Memory B cell (primary cell): ENCODE results near the gene NFKB1.

Source experiments
- ATAC-seq: fragments of 150-1000 bp; cut with Tn5 transposase; 2 replicates; pipeline ENCODE4 v1.10.0; 2021; ENCODE audit warnings: low read depth, mild to moderate bottlenecking, moderate library complexity
- DNase-seq, 2 donors: peaks; one replicate each; pipeline ENCODE4 v3.0.0; 2022; ENCODE audit warnings: low spot score in 2 of 2
- H3K27ac Mint-ChIP-seq: one replicate; pipeline ENCODE4 v1.8.0; 2022; ENCODE audit warnings: mild to moderate bottlenecking, moderate library complexity, mixed read lengths
- H3K27me3 Mint-ChIP-seq: one replicate; pipeline ENCODE4 v1.8.0; 2022; ENCODE audit warnings: mixed read lengths
- H3K36me3 Mint-ChIP-seq: one replicate; pipeline ENCODE4 v1.8.0; 2022; ENCODE audit warnings: mild to moderate bottlenecking, mixed read lengths
- H3K4me1 Mint-ChIP-seq: one replicate; pipeline ENCODE4 v1.8.0; 2022; ENCODE audit warnings: mixed read lengths
- H3K4me3 Mint-ChIP-seq: one replicate; pipeline ENCODE4 v1.8.0; 2022; ENCODE audit warnings: mild to moderate bottlenecking, moderate library complexity, mixed read lengths
- H3K9me3 Mint-ChIP-seq: one replicate; pipeline ENCODE4 v1.8.0; 2022; ENCODE audit warnings: mixed read lengths

The NFKB1 gene

DNA sequence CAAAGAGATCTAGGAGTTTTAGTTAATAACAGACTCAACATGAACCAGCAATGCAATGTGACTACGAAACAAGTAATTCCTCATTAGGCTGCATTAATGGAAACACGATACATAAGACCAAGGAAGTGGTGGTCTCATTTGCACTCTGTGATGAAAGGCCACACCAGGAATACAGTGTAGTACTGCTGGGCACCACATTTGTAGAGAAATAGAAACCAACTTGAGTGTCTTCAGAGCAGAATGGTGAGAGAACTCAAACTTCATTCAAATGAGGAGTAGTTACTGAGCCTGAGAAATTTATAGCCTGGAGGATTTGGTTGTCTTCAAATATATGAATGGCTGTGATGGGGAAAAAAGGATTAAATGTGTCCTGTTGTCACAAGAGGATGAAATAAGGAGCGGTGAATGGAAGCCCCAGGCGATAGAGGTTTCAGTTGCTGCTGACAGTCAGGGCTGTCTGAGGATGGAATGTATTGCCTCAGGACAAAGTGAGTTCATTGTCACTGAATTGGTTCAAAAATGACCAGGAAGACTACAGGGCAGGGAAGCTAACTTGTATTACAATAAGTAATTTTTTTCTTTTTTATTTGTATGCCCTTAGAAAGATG is 50.9 kb downstream of the NFKB1 start:
- Mint-ChIP-seq H3K27ac (peak overlapping the region; percentile 86), H3K27me3 (no peaks in the 10 kb centered on the region), H3K36me3 (peaks cover 17% of the 10 kb centered on the region), H3K9me3 (no peaks in the 10 kb centered on the region), H3K4me1 (peaks cover 21% of the 10 kb centered on the region), H3K4me3 (no peak overlapping the region)
- ATAC-seq (peak; percentile 23), DNase-seq (no peak)

DNA sequence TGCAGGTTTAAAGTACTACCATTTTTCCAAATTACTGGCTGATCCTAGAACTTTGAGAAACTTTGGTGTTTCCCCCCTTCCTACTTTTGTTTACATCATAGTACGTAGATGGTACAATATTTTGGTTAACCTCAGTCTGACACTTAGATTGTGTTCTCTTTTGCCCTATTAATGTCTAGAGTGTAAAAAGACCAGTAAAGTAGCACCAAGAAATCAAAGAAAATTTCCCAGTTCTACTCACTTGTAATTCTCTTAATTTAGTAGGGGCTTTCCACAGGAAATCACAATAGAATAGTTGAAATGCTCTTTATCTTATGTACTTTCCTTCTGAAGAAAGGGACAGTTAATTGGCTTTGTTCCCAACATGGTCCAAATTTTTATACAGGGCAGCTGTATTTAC is 51.6 kb downstream of the NFKB1 start:
- H3K4me1 Mint-ChIP-seq, result peaks cover 21% of the 10 kb centered on the region

DNA sequence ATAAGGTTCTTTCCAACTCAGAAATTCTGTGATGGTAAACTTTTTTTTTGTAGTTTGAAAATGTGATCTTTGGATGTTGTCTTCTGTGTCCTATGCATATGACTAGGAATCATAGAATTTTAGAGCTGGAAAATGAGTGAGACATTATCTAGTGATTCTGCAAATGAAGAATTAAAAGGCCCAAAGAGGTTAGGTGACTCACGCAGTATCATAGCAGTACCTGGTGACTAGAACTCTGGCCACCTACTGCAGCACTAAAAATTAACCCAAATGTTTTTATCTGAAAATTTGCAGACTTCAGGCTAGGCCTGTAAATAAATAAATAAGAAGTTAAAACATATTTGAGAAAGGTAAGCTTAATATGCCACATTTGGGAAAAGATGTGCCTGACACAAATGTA is 52.8 kb downstream of the NFKB1 start:
- Mint-ChIP-seq H3K9me3 (no peaks in the 10 kb centered on the region), H3K4me3 (no peak overlapping the region), H3K27ac (peak overlapping the region; percentile 60), H3K4me1 (peaks cover 26% of the 10 kb centered on the region), H3K27me3 (no peaks in the 10 kb centered on the region), H3K36me3 (peaks cover 18% of the 10 kb centered on the region)
- ATAC-seq, result no peak
- DNase-seq, result no peak

More for the DNA sequence above, 51.6 kb downstream of the NFKB1 start:
- Mint-ChIP-seq H3K27me3 (no peaks in the 10 kb centered on the region), H3K36me3 (peaks cover 17% of the 10 kb centered on the region), H3K27ac (peak overlapping the region; percentile 86), H3K4me3 (no peak overlapping the region), H3K9me3 (no peaks in the 10 kb centered on the region)
- peak; percentile 59 for ATAC-seq
- DNase-seq, result no peak

DNA sequence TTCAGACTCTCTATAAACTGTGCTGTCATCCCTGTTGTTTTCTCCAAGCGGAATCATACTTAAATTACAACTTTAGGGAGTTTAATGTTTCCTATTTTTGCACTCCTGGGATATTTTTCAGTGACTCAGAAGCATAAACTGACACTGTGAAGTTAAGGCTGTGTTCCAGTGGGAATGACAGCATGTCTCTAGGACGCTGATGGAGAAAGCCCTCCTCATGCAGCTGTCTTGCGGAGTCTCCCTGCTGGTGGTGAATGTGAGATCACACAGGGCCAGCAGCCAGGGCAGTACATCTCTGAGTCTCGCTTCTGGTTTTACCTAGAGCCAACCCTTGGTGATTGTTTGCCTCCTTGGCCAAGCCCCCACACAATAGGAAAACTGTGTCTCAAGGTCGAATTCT is 53.3 kb downstream of the NFKB1 start:
- H3K4me3 Mint-ChIP-seq, result no peak overlapping the region
- DNase-seq (no peak), ATAC-seq (no peak)
- H3K27me3 Mint-ChIP-seq, result no peaks in the 10 kb centered on the region
- H3K36me3 Mint-ChIP-seq, result peaks cover 20% of the 10 kb centered on the region
- no peaks in the 10 kb centered on the region for H3K9me3 Mint-ChIP-seq
- H3K4me1 Mint-ChIP-seq, result peaks cover 30% of the 10 kb centered on the region
- no peak overlapping the region for H3K27ac Mint-ChIP-seq

DNA sequence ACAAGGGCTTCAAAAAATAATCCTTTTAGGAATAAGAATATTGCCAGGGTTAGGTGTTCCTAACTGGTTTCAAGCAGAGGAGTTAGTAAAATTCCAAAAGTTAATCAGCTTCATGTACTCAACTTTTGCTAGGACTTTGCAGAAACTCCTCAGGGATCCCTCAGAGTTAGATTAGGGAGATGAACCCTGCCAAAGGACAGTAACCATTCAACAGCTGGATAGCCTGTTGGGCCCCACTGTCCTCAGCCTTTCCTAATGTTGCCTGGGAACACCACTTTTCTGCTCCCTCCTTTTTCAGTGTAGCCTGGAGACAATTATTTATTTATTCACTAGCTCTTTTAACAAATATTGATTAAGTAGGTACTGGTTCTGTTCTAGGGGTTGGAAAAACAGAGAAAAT is 53.8 kb downstream of the NFKB1 start:
- H3K4me1 Mint-ChIP-seq, result peaks cover 32% of the 10 kb centered on the region
- no peak for ATAC-seq
- H3K27ac Mint-ChIP-seq, result no peak overlapping the region
- H3K36me3 Mint-ChIP-seq, result peaks cover 17% of the 10 kb centered on the region
- no peaks in the 10 kb centered on the region for H3K27me3 Mint-ChIP-seq
- H3K9me3 Mint-ChIP-seq, result no peaks in the 10 kb centered on the region
- DNase-seq, result no peak
- H3K4me3 Mint-ChIP-seq, result no peak overlapping the region

DNA sequence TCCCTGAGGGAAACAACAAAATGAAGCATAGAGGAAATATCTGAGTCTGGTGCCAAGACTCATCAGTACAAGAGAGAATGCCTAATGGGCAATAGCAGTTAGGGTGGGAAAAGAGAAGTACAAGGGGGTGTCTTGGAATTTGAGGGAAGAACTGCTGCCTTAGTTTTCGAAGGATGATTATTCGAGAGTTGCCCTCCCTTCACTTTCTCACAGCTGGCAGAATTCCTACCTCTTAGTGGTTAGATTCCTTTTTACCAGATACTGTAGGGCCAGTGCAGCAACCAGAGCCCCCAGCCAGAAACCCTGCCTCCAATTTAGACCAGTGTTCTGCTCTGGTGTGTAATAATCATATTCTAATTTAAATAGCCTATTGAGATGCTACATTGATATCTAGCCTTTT is 56.5 kb downstream of the NFKB1 start:
- Mint-ChIP-seq H3K27me3 (no peaks in the 10 kb centered on the region), H3K27ac (no peak overlapping the region), H3K9me3 (no peaks in the 10 kb centered on the region), H3K36me3 (peaks cover 12% of the 10 kb centered on the region), H3K4me3 (no peak overlapping the region), H3K4me1 (peaks cover 39% of the 10 kb centered on the region)
- DNase-seq (no peak), ATAC-seq (no peak)

DNA sequence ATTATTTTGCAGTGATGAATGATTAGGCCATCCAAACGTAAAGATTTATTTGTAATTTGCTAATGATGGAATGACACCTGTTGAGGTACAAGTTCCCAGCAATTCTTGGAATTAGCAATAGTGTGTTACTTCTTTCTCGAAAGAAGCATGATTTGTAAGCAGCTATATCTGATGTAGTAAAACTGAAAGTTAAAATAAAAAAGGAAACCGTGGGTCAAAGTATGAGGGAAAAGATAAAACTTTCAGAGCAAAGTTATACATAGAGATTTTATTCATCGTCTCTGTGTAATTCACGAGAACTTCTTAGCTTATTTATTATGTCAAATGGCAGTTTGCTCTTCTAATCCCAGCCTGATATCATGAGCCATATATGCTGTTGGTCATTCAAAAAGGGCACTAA is 59.0 kb downstream of the NFKB1 start:
- Mint-ChIP-seq H3K27ac (peak overlapping the region; percentile 71), H3K27me3 (no peaks in the 10 kb centered on the region), H3K4me1 (peaks cover 49% of the 10 kb centered on the region), H3K4me3 (peak overlapping the region; percentile 32), H3K9me3 (no peaks in the 10 kb centered on the region), H3K36me3 (peaks cover 13% of the 10 kb centered on the region)
- ATAC-seq, result no peak
- no peak for DNase-seq

DNA sequence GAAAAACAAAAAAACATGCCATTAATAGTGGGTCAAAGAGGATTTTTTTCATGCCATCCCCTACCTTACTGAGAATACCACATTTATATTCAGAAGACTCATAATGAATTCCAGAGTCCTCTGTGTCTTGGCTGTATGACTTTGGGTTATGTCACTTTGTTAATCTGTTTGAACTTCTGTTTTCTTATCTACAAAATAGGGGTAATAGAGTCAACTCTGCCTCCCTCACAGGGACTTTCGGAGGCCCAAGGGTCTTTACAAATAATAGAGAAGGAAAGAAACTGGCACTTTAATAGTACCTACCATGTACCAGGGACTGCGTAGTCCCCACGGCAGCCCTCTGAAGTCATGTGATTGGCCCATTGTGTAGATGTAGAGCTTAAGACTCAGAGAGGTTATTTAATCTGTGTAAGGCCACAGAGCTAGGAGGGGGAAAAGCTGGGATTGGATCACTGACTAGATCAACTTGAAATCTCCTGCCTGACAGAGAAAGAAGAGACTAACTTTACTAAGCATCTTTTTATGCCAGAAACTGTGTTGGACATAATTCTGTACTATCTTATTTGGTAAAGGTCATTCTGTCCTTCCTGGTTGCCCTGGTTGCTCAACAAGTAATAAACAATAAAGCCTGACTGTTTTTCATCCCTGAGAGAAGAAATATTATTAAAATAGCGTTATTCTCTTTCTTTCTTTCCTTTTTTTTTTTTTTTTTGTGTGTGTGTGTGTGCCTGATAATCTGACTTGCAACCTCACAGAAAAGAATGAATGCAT is 59.6 kb downstream of the NFKB1 start:
- Mint-ChIP-seq H3K36me3 (peaks cover 13% of the 10 kb centered on the region), H3K27ac (peak overlapping the region; percentile 71)

DNA sequence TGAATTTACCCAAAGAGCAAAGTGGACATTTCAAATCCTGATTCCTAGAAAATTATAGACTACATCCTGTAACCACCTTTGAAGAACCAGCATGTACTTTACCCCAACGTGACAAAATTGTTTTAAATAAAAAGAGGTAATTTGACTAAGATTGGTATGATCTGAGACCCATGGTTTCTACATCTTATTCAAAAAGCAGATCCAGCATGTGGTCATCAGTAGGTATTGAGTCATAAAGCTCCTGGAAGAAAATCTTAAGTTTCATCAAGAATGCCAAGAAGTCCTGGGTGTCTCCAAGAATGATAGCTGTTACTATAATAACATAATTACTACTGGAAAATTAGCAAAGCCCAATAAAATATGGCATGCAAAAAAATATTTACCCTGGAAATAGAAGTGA is 61.8 kb downstream of the NFKB1 start:
- H3K9me3 Mint-ChIP-seq, result no peaks in the 10 kb centered on the region
- no peaks in the 10 kb centered on the region for H3K27me3 Mint-ChIP-seq
- DNase-seq, result no peak
- ATAC-seq, result no peak
- H3K4me3 Mint-ChIP-seq, result no peak overlapping the region
- H3K27ac Mint-ChIP-seq, result peak overlapping the region; percentile 71
- H3K36me3 Mint-ChIP-seq, result peaks cover 21% of the 10 kb centered on the region
- peaks cover 52% of the 10 kb centered on the region for H3K4me1 Mint-ChIP-seq

More for the DNA sequence above, 59.6 kb downstream of the NFKB1 start:
- H3K9me3 Mint-ChIP-seq, result no peaks in the 10 kb centered on the region
- no peak for DNase-seq
- H3K27me3 Mint-ChIP-seq, result no peaks in the 10 kb centered on the region
- ATAC-seq, result no peak
- H3K4me3 Mint-ChIP-seq, result peak overlapping the region; percentile 32
- peaks cover 49% of the 10 kb centered on the region for H3K4me1 Mint-ChIP-seq

DNA sequence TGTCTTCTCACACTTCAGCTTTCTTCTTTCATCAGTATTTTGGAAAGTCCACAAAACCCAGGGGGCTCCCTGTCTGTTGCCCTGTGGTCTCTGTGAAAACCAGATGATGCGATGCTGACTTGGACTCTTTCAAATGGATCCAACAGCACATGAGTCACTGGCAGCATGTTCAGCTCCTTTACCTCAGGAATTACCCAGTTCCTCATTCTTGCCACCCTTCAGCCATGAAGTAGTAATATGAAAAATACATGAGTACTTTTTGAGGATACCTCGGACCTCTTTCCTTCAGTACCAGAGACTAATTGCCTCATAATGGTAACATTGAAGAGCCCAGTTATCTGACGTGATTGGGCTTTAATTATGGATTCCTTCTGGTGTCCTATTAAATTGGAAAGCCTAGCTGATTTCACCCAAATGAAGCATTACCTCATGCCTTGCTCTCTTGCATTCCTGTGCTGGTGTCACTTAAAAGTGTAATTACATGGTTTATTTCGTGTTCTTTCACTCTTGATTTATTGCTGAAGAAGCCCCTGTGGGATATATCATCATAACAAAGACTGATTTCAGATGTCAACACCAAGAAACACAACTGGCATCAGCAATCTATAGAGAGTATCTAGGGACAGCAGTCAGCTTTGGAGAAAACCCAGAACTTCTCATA is 63.4 kb downstream of the NFKB1 start:
- Mint-ChIP-seq H3K36me3 (peaks cover 23% of the 10 kb centered on the region), H3K9me3 (no peaks in the 10 kb centered on the region), H3K4me3 (no peak overlapping the region), H3K27ac (peak overlapping the region; percentile 68), H3K27me3 (no peaks in the 10 kb centered on the region), H3K4me1 (peaks cover 39% of the 10 kb centered on the region)
- ATAC-seq (peak; percentile 91), DNase-seq (peak; percentile 36 to 46)

DNA sequence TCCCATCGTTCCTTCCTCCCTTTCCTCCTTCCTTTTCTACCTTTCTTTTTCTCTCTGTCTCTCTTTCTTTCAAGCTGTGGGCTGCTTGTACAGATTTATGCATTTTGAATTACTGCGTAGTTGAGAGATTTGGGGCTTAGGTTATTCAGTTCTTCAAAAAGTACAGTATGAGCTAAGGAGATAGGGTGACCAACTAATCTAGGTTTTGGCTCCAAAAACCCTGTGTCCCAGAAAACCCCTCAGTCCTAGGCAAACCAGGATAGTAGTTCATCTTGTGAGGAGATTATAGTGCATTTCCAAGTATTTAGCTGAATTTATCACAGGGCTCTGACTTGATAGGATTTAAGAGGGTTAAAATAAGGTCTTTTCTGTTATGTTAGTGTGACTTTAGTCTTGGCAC is 64.5 kb downstream of the NFKB1 start:
- Mint-ChIP-seq H3K4me3 (no peak overlapping the region), H3K36me3 (peaks cover 27% of the 10 kb centered on the region), H3K9me3 (no peaks in the 10 kb centered on the region), H3K27ac (peak overlapping the region; percentile 67), H3K4me1 (peaks cover 31% of the 10 kb centered on the region), H3K27me3 (no peaks in the 10 kb centered on the region)
- ATAC-seq (no peak), DNase-seq (no peak)

DNA sequence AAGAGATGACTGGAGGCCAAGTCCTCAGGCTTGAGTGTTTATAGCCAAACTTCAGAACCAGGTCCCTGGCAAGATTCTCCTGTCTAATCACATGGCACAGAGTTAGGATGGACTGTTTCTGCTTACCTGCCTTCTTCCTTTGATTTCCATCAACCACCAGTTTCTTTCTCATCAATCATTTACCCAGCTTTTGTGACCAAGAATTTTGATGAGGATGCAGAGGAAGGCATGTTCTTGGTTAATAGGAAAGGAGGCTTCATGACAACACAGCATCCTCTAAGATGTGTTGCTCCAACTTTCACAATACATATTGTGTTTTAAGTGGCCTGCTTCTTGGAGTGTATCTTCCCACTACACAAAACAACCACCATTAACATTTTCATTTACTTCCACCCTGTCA is 65.3 kb downstream of the NFKB1 start:
- ATAC-seq (no peak), DNase-seq (no peak)
- no peaks in the 10 kb centered on the region for H3K27me3 Mint-ChIP-seq
- no peaks in the 10 kb centered on the region for H3K9me3 Mint-ChIP-seq
- H3K4me3 Mint-ChIP-seq, result no peak overlapping the region
- H3K27ac Mint-ChIP-seq, result peak overlapping the region; percentile 67
- H3K4me1 Mint-ChIP-seq, result peaks cover 23% of the 10 kb centered on the region
- H3K36me3 Mint-ChIP-seq, result peaks cover 25% of the 10 kb centered on the region

DNA sequence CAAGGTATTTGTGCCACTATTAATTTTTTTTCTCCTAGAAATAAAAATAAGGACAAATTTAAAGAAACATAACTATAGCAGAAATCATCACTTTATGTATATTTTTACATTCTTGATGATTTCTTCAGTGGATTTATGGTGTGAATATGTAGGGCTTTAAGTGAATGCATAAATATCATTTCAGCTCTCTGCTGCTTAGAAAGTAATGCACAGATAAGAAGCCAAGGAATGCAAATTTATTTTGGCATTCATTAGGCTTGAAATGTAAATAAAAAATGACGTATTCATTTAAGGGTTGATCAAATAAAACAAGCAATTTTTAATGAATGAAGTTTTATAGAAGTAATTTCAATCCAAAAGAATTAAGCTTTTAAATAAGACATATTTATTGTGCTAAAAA is 66.3 kb downstream of the NFKB1 start:
- no peak for DNase-seq
- Mint-ChIP-seq H3K36me3 (peaks cover 24% of the 10 kb centered on the region), H3K27ac (no peak overlapping the region), H3K9me3 (no peaks in the 10 kb centered on the region), H3K4me1 (peaks cover 16% of the 10 kb centered on the region), H3K27me3 (no peaks in the 10 kb centered on the region), H3K4me3 (no peak overlapping the region)
- ATAC-seq, result no peak

DNA sequence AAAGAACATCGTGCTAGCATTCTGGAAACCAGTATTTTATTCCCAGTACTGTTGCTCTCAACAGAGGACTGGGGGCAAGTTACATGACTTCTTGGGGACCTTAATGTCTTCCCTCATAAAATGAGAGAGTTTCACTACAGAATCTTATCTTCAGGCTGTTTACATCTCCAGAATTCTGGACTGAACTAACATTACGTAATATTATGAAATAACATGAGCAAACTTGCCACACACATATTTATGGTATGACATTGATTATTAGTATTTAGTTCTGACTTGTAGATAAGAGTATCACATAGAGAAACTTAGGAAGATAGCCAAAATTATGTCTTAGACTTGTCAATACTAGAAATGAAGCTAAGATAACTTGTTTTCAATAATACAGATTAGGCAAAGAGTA is 68.0 kb downstream of the NFKB1 start:
- Mint-ChIP-seq H3K4me1 (peaks cover 14% of the 10 kb centered on the region), H3K27me3 (no peaks in the 10 kb centered on the region), H3K4me3 (no peak overlapping the region), H3K27ac (no peak overlapping the region), H3K36me3 (peaks cover 29% of the 10 kb centered on the region), H3K9me3 (no peaks in the 10 kb centered on the region)
- ATAC-seq, result no peak
- no peak for DNase-seq
